GM19239 (cell line): ENCODE data around the gene G6PC3.
"Not testable (repeated sequence)": the region's sequence is repeated elsewhere in the genome, so short reads cannot be mapped to it uniquely, and the experiment has no call there.

Experiments used
- DNase-seq: peaks from one replicate; pipeline ENCODE4 v3.0.0; 2011; ENCODE audit warnings: low spot score; ENCODE audit not compliant: insufficient read length
- FAIRE-seq: peaks from 2 replicates; lab custom pipeline; 2011; peaks lifted over from hg19 to GRCh38; lab: Jason Lieb, UNC

G6PC3 gene

GRCh38 chr17:44070455-44071197 is at the start of gene G6PC3:
Gene G6PC3 (plus strand): TSS chr17:44070735. CDS start chr17:44070966, 231 bp downstream.
- FAIRE-seq (peak; percentile 94), DNase-seq (peak; percentile 95)

GRCh38 chr17:44021227-44021626 is 49.3 kb upstream of the G6PC3 start:
- not testable (repeated sequence) for FAIRE-seq, DNase-seq

- FAIRE-seq (no peak), DNase-seq (no peak)
Measured at GRCh38 chr17:44022246-44022645, 48.3 kb upstream of the G6PC3 start.

- DNase-seq (no peak), FAIRE-seq (no peak)
Measured at GRCh38 chr17:44023545-44024270, 46.8 kb upstream of the G6PC3 start.

- no peak for DNase-seq
- FAIRE-seq = no peak
Measured at GRCh38 chr17:44024271-44024663, 46.3 kb upstream of the G6PC3 start.

GRCh38 chr17:44024853-44025252 is 45.7 kb upstream of the G6PC3 start:
- DNase-seq (no peak), FAIRE-seq (no peak)

- FAIRE-seq (no peak), DNase-seq (no peak)
Measured at GRCh38 chr17:44029736-44030135, 40.8 kb upstream of the G6PC3 start.

- no peak for FAIRE-seq
Measured at GRCh38 chr17:44030482-44030881, 40.1 kb upstream of the G6PC3 start.

GRCh38 chr17:44033861-44034408 is 36.6 kb upstream of the G6PC3 start:
- no peak for FAIRE-seq
- no peak for DNase-seq

More at GRCh38 chr17:44030482-44030881, 40.1 kb upstream of the G6PC3 start:
- DNase-seq = no peak

GRCh38 chr17:44034688-44035087 is 35.8 kb upstream of the G6PC3 start:
- FAIRE-seq, DNase-seq: not testable (repeated sequence)

- FAIRE-seq (no peak), DNase-seq (no peak)
Measured at GRCh38 chr17:44037471-44037870, 33.1 kb upstream of the G6PC3 start.

- FAIRE-seq (no peak), DNase-seq (no peak)
Measured at GRCh38 chr17:44038604-44039011, 31.9 kb upstream of the G6PC3 start.

- DNase-seq (no peak), FAIRE-seq (no peak)
Measured at GRCh38 chr17:44039829-44040635, 30.5 kb upstream of the G6PC3 start.

- FAIRE-seq (no peak), DNase-seq (no peak)
Measured at GRCh38 chr17:44043272-44043696, 27.3 kb upstream of the G6PC3 start.

GRCh38 chr17:44044071-44044470 is 26.5 kb upstream of the G6PC3 start:
- DNase-seq (no peak), FAIRE-seq (no peak)

GRCh38 chr17:44045486-44045885 is 25.0 kb upstream of the G6PC3 start:
- no peak for FAIRE-seq
- DNase-seq = no peak

- DNase-seq, FAIRE-seq: not testable (repeated sequence)
Measured at GRCh38 chr17:44046893-44047292, 23.6 kb upstream of the G6PC3 start.

- FAIRE-seq = no peak
- no peak for DNase-seq
Measured at GRCh38 chr17:44049294-44050060, 21.1 kb upstream of the G6PC3 start.

- DNase-seq = no peak
- no peak for FAIRE-seq
Measured at GRCh38 chr17:44053125-44053872, 17.2 kb upstream of the G6PC3 start.
